A549 (cell line): ENCODE results near the gene DTX3. TPM values are rescaled to one million over a fixed set of nuclear protein-coding genes. Genes with fewer than 3 reads are reported as not detected.

Source experiments
- ATAC-seq, 2 experiments: fragments of 200-7000 bp in 1 of 2; fragments of >200 bp in 1 of 2; cut with Nextera tagmentation in 1 of 2; cut with Tn5 transposase in 1 of 2; 3 replicates each; pipeline versions ENCODE4 v1.8.0 to v1.9.1; 2018 to 2020; ENCODE audit warnings: mild to moderate bottlenecking in 1 of 2, moderate library complexity in 1 of 2
- CTCF ChIA-PET: fragments of 300-600 bp; sonication (Branson Sonifier 250); formaldehyde crosslinking; extraction: SDS; loops from one replicate; lab custom pipeline; 2021; ENCODE audit warnings: antibody characterized with exemption, inconsistent platforms; lab: Yijun Ruan, JAX
- POLR2A ChIA-PET: fragments of 350-600 bp; formaldehyde crosslinking; extraction: SDS; loops from one replicate; lab custom pipeline; 2021; ENCODE audit warnings: antibody characterized with exemption, inconsistent platforms; lab: Yijun Ruan, JAX
- DNase-seq, 2 experiments: peaks; one replicate each; pipeline versions ENCODE4 v3.0.0 to v3.0.0-alpha.2; 2011 to 2016; ENCODE audit warnings: low read depth in 1 of 2, low spot score in 1 of 2
- FAIRE-seq: peaks from 2 replicates; lab custom pipeline; 2011; peaks lifted over from hg19 to GRCh38; lab: Jason Lieb, UNC
- H3K27ac ChIP-seq, 2 experiments: fragments of >200 bp; sonication (Bioruptor Twin); formaldehyde crosslinking; 3 replicates each; pipeline ENCODE4 v1.5.1; 2016 to 2017
- H3K4me1 ChIP-seq: fragments of >200 bp; sonication (Bioruptor Twin); formaldehyde crosslinking; 3 replicates; pipeline ENCODE4 v1.6.1; 2016
- H3K4me2 ChIP-seq: fragments of >200 bp; sonication (Bioruptor Twin); formaldehyde crosslinking; 3 replicates; pipeline ENCODE4 v1.6.1; 2016
- H3K4me3 ChIP-seq: fragments of >200 bp; sonication (Bioruptor Twin); formaldehyde crosslinking; 3 replicates; pipeline ENCODE4 v1.5.1; 2016
- H3K9me3 ChIP-seq: fragments of >200 bp; sonication (Bioruptor Twin); formaldehyde crosslinking; 3 replicates; pipeline ENCODE4 v1.6.1; 2016
- ATOH8 ChIP-seq: fragments of 250-450 bp; sonication (Bioruptor Pico); IDR thresholded peaks from 2 replicates; pipeline ENCODE4 v1.5.0; 2020; ENCODE audit warnings: low read depth, mild to moderate bottlenecking, moderate library complexity
- BHLHE40 ChIP-seq: IDR thresholded peaks from 2 replicates; pipeline ENCODE4 v1.6.1; 2012; ENCODE audit warnings: low read depth, low read length, inconsistent platforms
- CHD2 ChIP-seq: fragments of 150-350 bp; IDR thresholded peaks from 2 replicates; pipeline ENCODE4 v1.6.1; 2014; ENCODE audit warnings: low read length; ENCODE audit not compliant: partially characterized antibody
- CTCF ChIP-seq: fragments of >200 bp; sonication (Bioruptor Twin); formaldehyde crosslinking; IDR thresholded peaks from 3 replicates; pipeline ENCODE4 v1.5.1; 2016
- E2F6 ChIP-seq: IDR thresholded peaks from 2 replicates; pipeline ENCODE4 v1.6.1; 2012; ENCODE audit warnings: low read depth, borderline replicate concordance
- EP300 ChIP-seq, 2 experiments: fragments of >200 bp; sonication (Bioruptor Twin); formaldehyde crosslinking; IDR thresholded peaks; 2 replicates in 1 of 2; 3 replicates in 1 of 2; pipeline ENCODE4 v1.6.1; 2016 to 2017
- ESRRA ChIP-seq: fragments of 150-350 bp; IDR thresholded peaks from 2 replicates; pipeline ENCODE4 v1.6.1; 2014; ENCODE audit warnings: mild to moderate bottlenecking, low read length, borderline replicate concordance
- FOSB ChIP-seq: fragments of 250-450 bp; sonication (Bioruptor Pico); IDR thresholded peaks from 2 replicates; pipeline ENCODE4 v1.5.0; 2020; ENCODE audit warnings: mild to moderate bottlenecking, moderate library complexity
- FOSL2 ChIP-seq, 2 experiments: fragments of 450-650 bp in 1 of 2; fragments of >200 bp in 1 of 2; sonication (Bioruptor Twin) in 1 of 2; formaldehyde crosslinking; IDR thresholded peaks; 2 replicates each; pipeline versions ENCODE4 v1.5.0 to v1.6.1; 2016 to 2020; ENCODE audit warnings: mild to moderate bottlenecking in 1 of 2, moderate library complexity in 1 of 2
- HDAC2 ChIP-seq: fragments of 200-600 bp; sonication (generic); IDR thresholded peaks from 2 replicates; pipeline ENCODE4 v1.6.1; 2016
- HES2 ChIP-seq: fragments of >200 bp; sonication (Bioruptor Twin); formaldehyde crosslinking; IDR thresholded peaks from 2 replicates; pipeline ENCODE4 v1.6.1; 2016
- HEYL ChIP-seq: fragments of 250-450 bp; sonication (Bioruptor Pico); IDR thresholded peaks from 2 replicates; pipeline ENCODE4 v1.8.0; 2021; ENCODE audit warnings: mild to moderate bottlenecking, moderate library complexity
- HOXA7 ChIP-seq: fragments of 250-450 bp; sonication (Bioruptor Pico); IDR thresholded peaks from 2 replicates; pipeline ENCODE4 v1.5.0; 2020; ENCODE audit warnings: mild to moderate bottlenecking, moderate library complexity
- HOXB13 ChIP-seq: fragments of 250-450 bp; sonication (Bioruptor Pico); IDR thresholded peaks from 2 replicates; pipeline ENCODE4 v1.5.0; 2020; ENCODE audit warnings: low read depth, mild to moderate bottlenecking, moderate library complexity
- HOXB5 ChIP-seq: fragments of 250-450 bp; sonication (Bioruptor Pico); IDR thresholded peaks from 2 replicates; pipeline ENCODE4 v1.5.0; 2020; ENCODE audit warnings: mild to moderate bottlenecking, moderate library complexity
- KDM5A ChIP-seq: fragments of 200-600 bp; sonication (generic); IDR thresholded peaks from 2 replicates; pipeline ENCODE4 v1.6.1; 2016; ENCODE audit warnings: antibody characterized with exemption, mild to moderate bottlenecking
- MAX ChIP-seq: IDR thresholded peaks from 2 replicates; pipeline ENCODE4 v1.6.1; 2012
- MAZ ChIP-seq: fragments of 150-350 bp; IDR thresholded peaks from 2 replicates; pipeline ENCODE4 v1.6.1; 2014; ENCODE audit warnings: antibody characterized with exemption, low read depth, low read length, borderline replicate concordance
- MYC ChIP-seq: IDR thresholded peaks from 2 replicates; pipeline ENCODE4 v1.6.1; 2012; ENCODE audit warnings: mild to moderate bottlenecking, inconsistent platforms, low read length, improper control_type of control experiment, borderline replicate concordance
- NFE2L2 ChIP-seq: fragments of 150-350 bp; conservative IDR thresholded peaks from 2 replicates; pipeline ENCODE4 v1.6.1; 2014; ENCODE audit warnings: low read length
- NR3C1 ChIP-seq: fragments of >200 bp; sonication (Bioruptor Twin); formaldehyde crosslinking; IDR thresholded peaks from 3 replicates; pipeline ENCODE4 v1.6.1; 2017
- POLR2A ChIP-seq: IDR thresholded peaks from 2 replicates; pipeline ENCODE4 v1.6.1; 2012; ENCODE audit warnings: mild to moderate bottlenecking, low read length
- POLR2AphosphoS2 ChIP-seq: conservative IDR thresholded peaks from 2 replicates; pipeline ENCODE4 v1.6.1; 2012; ENCODE audit warnings: low read length, improper control_type of control experiment, inconsistent platforms
- RAD21 ChIP-seq, 2 experiments: fragments of >200 bp in 1 of 2; sonication (Bioruptor Twin) in 1 of 2; formaldehyde crosslinking in 1 of 2; IDR thresholded peaks in 1 of 2; conservative IDR thresholded peaks in 1 of 2; 2 replicates in 1 of 2; 3 replicates in 1 of 2; pipeline ENCODE4 v1.6.1; 2012 to 2018; ENCODE audit warnings: inconsistent platforms in 1 of 2
- RFX5 ChIP-seq: fragments of 450-650 bp; IDR thresholded peaks from 2 replicates; pipeline ENCODE4 v1.7.1; 2014; ENCODE audit warnings: antibody characterized with exemption, mild to moderate bottlenecking, moderate library complexity
- RNF2 ChIP-seq: fragments of 200-600 bp; sonication (generic); IDR thresholded peaks from 2 replicates; pipeline ENCODE4 v1.6.1; 2016; ENCODE audit warnings: low read depth, mild to moderate bottlenecking, antibody characterized with exemption, moderate library complexity, borderline replicate concordance
- SMC3 ChIP-seq: fragments of >200 bp; sonication (Bioruptor Twin); formaldehyde crosslinking; IDR thresholded peaks from 3 replicates; pipeline ENCODE4 v1.6.1; 2018; ENCODE audit warnings: inconsistent platforms
- TFCP2L1 ChIP-seq: fragments of 250-450 bp; sonication (Bioruptor Pico); IDR thresholded peaks from 2 replicates; pipeline ENCODE4 v1.5.0; 2021; ENCODE audit warnings: mild to moderate bottlenecking
- TP53 ChIP-seq: fragments of 250-450 bp; sonication (Bioruptor Pico); IDR thresholded peaks from 2 replicates; pipeline ENCODE4 v1.5.0; 2021; ENCODE audit warnings: mild to moderate bottlenecking, moderate library complexity
- ZC3H11A ChIP-seq: fragments of 450-650 bp; IDR thresholded peaks from 2 replicates; pipeline ENCODE4 v1.6.1; 2014; ENCODE audit warnings: antibody characterized with exemption, mild to moderate bottlenecking
- ZFP36 ChIP-seq: fragments of 450-650 bp; IDR thresholded peaks from 2 replicates; pipeline ENCODE4 v1.6.1; 2014; ENCODE audit warnings: borderline replicate concordance; ENCODE audit not compliant: partially characterized antibody
- ZNF302 ChIP-seq: fragments of 250-450 bp; sonication (Bioruptor Pico); IDR thresholded peaks from 2 replicates; pipeline ENCODE4 v1.9.0; 2021; ENCODE audit warnings: inconsistent platforms, mild to moderate bottlenecking, moderate library complexity
- WGBS: methylation state at CpG from one replicate; pipeline ENCODE4 v1.1.6; 2017; ENCODE audit errors: missing lambda C conversion rate; 5-methylcytosine and 5-hydroxymethylcytosine counted together
- polyA plus RNA-seq, 4 experiments: library from polyadenylated mRNA; depleted of rRNA in 3 of 4; stranded (reverse); fragments of >200 nt; fragmentation: RNase III in 1 of 4; extraction: RNeasy Plus Mini Kit Qiagen cat#74134 plus additional on column Dnase treatment in 1 of 4; gene quantifications; 2 replicates in 3 of 4; 3 replicates in 1 of 4; pipeline ENCODE4 v1.2.3, GENCODE V29; 2011 to 2017

The DTX3 gene
- polyA plus RNA-seq, 2 of the 4 experiments (the other 2 are of a cell fraction) = 21.7 to 24.7 TPM

- ATAC-seq (no peak), FAIRE-seq (no peak), DNase-seq (no peak)
- H3K4me2 ChIP-seq = no peak overlapping the region
- H3K27ac ChIP-seq = no peak overlapping the region
- no peak overlapping the region for H3K4me3 ChIP-seq
- TF ChIP-seq HOXB13 (no peak), ESRRA (no peak), EP300 (IDR thresholded peaks at IDR 0.05) (no peak), RAD21 (conservative IDR thresholded peaks at IDR 0.05 in 1 of 2, IDR thresholded peaks at IDR 0.05 in 1 of 2) (no peak), MYC (no peak), HDAC2 (no peak), E2F6 (no peak), ZC3H11A (no peak), CTCF (no peak), HOXB5 (no peak), HES2 (no peak), ZNF302 (CRISPR knock-in tag) (no peak), KDM5A (no peak), POLR2A (no peak), RNF2 (no peak), SMC3 (no peak), HEYL (CRISPR knock-in tag) (no peak), RFX5 (no peak), NR3C1 (no peak)
- POLR2A ChIA-PET = no interaction called here
- no peaks in the 10 kb centered on the region for H3K9me3 ChIP-seq
- peaks cover 8% of the 10 kb centered on the region for H3K4me1 ChIP-seq
- WGBS = 81% methylated on average over 3 of the region's 3 CpGs
- CTCF ChIA-PET = interaction anchor here (0.8 to 2.4 kb wide), 9 partner anchors 11 to 97 kb away, joined by 3 to 15 read pairs (median 4); no protein-coding TSS in a partner anchor
Measured at GRCh38 chr12:57638096-57638495, 33.5 kb downstream of the DTX3 start.

GRCh38 chr12:57640175-57641042, 35.8 kb downstream of the DTX3 start:
- no peak for ATAC-seq
- H3K27ac ChIP-seq = no peak overlapping the region
- ChIA-PET POLR2A (no interaction called here), CTCF (interaction anchor here (1.2 to 4.0 kb wide), 3 partner anchors 15 to 58 kb away, joined by 3 to 24 read pairs (median 5); partner anchors contain the start of gene OS9)
- no peak overlapping the region for H3K4me3 ChIP-seq
- WGBS = 23% methylated on average over 7 of the region's 7 CpGs
- H3K4me2 ChIP-seq = no peak overlapping the region
- H3K9me3 ChIP-seq = peaks cover 16% of the 10 kb centered on the region
- DNase-seq = no peak
- no peak for FAIRE-seq
- H3K4me1 ChIP-seq = no peaks in the 10 kb centered on the region
- TF ChIP-seq MAZ (no peak), HOXA7 (CRISPR knock-in tag) (no peak), FOSL2 (IDR thresholded peaks at IDR 0.05) (no peak), FOSL2 (CRISPR knock-in tag; IDR thresholded peaks at IDR 0.05) (no peak), BHLHE40 (no peak), CHD2 (no peak), NR3C1 (no peak), NFE2L2 (no peak), ZNF302 (CRISPR knock-in tag) (no peak), TFCP2L1 (CRISPR knock-in tag) (no peak), ZFP36 (no peak), POLR2AphosphoS2 (no peak), ATOH8 (CRISPR knock-in tag) (no peak), FOSB (no peak), RNF2 (no peak), TP53 (no peak), MAX (no peak)
